Right renal pelvis (tissue), 4 donors: ENCODE data around the gene ANKRD39. TPM values are rescaled to one million over a fixed set of nuclear protein-coding genes. Genes with fewer than 3 reads are reported as not detected.

Experiments
- DNase-seq, 4 donors: peaks; one replicate each; pipeline ENCODE4 v3.0.0-alpha.2; 2013; ENCODE audit warnings: low read depth in 4 of 4, low spot score in 3 of 4, missing footprints in 1 of 4
- polyA plus RNA-seq, 4 donors: library from polyadenylated mRNA; unstranded; fragments of 120-200 nt; gene quantifications; one replicate each; pipeline ENCODE4 v1.2.1, GENCODE V29; 2013; ENCODE audit not compliant: insufficient read length in 4 of 4

The ANKRD39 gene
- polyA plus RNA-seq, 4 donors: 7.5 to 10.4 (median 8.4) TPM

DNA sequence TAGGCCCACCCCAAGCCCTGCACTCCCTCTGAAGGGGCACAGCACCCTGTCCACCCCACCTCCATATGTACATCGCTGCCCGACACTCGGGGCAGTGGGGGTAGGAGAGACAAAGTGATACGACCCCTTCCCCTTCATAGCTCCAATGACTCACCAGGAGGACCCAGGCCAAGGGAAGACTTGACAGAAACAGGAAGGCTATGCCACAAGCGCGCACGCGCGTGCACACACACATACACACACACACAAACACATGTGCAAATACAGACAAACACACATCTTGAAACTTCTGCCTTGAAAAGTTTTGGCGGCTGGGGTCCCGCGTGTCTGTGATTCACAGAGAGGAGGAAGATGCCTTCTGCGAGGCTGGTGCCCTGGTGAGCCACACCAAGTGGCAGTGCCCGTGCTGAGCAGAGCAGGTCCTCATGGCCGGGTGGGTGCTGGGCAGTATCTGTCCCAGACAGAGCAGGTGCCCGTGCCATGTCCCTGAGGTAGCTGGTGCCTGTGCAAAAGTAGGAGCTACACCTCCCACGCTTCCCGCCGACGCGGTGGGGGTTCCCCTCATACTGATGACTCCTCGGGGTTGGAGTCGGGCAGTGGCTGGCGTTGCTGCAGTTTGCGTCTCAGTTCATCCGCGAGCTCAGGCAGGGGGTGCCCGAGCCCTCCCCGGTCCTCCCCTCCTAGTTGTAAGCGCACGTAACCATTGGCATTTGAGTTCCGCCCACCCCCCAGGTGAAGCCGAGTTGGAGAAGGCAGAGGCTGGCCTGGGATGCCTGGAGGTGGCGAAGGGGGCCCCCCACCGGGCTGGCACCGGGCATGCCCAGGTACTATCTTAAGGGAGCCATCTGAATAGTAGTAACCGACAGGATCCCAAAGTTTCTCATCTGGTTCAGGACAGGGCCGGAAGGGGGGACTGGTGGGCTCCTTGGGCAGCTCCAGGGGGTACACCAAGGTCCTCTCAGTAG is 2.5 kb upstream of the ANKRD39 start:
- DNase-seq: no peak

DNA sequence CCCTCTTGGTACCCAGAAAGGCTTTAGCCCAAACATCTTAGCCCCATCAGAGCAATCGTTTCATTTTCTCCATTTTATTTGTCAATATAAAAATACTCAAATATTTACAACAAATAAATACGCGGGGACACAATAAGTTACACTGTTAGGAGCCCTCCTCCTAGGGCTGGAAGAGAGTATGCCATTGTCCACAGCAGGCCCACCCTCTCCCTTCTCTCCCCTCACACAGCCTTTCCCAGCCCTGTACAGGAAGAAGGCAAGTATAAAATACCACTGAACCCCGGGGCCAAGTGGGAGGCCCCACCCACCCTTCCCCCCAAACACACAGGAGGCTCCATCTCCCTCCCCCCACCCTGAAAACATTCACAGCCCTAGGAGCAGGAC is 1.9 kb upstream of the ANKRD39 start:
- no peak for DNase-seq

DNA sequence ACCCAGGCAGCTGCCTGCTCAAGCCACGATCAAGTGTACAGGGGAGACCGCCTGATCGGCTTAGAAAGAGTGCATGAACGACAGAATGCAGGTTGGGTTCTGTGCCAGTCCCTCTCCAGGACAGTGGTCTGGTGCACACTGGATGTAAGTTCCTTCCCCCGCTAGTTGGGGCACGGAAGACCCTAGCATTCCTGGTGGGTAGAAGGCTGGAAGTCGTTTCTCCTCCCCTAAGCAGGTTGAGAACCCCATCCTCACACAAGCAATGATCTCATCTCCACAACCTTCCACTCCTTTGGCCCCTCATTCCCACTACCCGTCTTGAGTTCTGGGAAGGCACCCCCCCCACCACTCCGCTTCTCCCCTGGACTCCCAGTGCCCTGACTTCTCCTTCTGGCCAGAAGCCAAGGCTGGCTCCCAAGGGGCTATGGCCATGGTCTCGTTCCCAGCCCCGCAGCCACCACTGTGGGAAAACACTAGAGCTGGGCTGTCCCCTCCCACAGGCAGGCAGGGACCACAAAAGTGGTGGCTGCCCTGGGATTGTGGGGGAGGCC is 1.4 kb upstream of the ANKRD39 start:
- no peak for DNase-seq

DNA sequence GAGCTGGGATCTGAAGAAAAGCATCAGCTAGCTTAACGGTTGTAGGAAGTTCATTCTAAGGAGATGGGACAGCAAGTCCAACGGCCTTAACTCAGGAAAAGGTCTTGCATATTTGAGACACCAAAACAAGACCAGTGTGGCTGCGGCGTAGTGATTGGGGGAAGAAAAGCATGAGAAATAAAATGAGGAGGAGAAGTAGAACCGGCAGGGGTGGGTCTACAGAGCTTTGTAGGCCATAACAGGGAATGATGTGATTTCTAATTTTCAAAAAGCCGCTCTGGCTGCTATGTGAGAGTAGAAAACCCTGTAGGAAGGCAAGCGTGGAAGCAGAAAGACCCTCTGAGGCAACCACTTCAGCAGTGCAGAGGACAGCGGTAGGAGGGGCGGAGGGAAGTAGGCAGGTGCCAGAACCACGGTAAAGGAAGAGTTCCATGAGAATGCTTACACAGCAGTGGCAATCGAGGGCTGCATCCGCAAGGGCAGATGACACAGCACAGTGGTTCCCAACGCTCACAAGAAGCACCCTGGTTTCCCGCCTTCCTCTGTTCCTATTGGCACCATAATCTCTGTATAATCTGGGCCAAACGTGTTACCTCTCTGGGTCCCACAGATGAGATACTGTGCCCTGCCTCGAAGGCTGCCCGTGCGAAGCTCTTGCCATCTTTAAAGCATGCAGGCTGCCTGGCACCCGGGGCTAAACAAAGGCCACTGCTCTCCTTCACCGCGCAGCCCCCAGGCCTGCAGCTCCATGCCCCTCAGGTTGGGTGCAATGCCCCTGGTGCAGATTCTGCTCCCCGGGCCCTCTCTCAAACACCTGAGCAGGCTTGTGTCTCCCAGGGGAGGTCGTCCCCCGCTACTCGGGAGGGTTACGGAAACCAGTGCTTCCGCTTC is 795 bp downstream of the ANKRD39 start:
- no peak for DNase-seq

DNA sequence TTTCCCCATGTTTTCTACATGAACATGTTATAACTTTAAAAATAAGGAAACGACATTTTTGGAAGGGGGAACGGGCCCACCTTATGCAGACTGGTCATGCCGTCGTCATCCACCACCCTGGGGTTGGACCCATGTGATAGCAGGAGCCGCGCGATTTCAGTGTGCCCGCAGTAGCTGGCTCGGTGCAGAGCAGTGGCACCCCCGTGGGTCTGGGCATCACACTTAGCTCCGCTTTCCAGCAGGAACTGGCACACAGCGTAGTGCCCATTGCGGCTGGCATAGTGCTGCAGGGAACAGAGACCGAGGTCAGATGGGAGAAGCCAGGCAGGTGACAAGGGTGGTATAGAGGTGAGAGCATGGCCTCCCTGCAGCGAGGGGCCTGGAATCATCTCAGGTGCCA is 4.5 kb downstream of the ANKRD39 start:
- DNase-seq: no peak

DNA sequence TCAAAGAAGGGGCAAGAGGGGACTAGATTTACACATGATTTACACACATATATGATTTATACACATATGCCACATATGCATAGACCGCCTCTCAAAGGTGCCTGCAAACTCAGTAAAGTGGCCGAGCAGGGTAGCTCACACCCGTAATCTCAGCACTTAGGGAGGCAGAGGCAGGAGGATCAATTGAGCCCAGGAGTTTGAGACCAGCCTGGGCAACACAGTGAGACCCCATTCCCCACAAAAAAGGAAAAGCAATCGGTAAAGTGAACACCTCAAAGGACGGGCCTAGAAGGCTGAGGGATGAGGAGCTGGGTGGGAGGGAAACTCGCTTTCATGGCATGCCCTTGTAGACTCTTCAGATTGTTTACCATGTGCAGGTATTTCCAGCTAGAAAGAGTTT is 5.1 kb downstream of the ANKRD39 start:
- no peak for DNase-seq

DNA sequence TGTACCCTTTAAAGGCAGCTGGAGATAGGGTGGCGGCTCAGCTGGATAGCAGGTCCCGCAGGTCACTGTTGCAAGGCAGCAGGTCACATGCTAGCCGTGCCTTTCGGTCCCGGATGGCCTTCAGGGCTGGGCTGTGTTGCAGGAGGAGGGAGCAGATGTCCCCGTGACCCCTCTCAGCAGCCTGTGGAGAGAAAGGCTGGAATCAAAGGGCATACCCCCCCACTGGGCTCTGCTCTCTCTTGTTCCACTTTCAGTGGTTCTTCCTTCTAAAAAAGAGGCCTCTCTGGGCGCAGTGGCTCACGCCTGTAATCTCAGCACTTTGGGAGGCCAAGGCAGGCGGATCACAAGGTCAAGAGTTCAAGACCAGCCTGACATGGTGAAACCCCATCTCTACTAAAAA is 9.6 kb downstream of the ANKRD39 start:
- no peak for DNase-seq

- DNase-seq: no peak
Observed at GRCh38 chr2:96847586-96847985, 10.2 kb downstream of the ANKRD39 start.

- no peak for DNase-seq
Observed at GRCh38 chr2:96846825-96847224, 11.0 kb downstream of the ANKRD39 start.

GRCh38 chr2:96844405-96844808 is 13.4 kb downstream of the ANKRD39 start:
- DNase-seq: no peak

GRCh38 chr2:96843538-96844268 is 14.1 kb downstream of the ANKRD39 start, which contains the start of gene ANKRD23:
TSS of gene ANKRD23 (minus strand) at chr2:96844021. CDS start at chr2:96843992, 29 bp downstream.
- DNase-seq: no peak

DNA sequence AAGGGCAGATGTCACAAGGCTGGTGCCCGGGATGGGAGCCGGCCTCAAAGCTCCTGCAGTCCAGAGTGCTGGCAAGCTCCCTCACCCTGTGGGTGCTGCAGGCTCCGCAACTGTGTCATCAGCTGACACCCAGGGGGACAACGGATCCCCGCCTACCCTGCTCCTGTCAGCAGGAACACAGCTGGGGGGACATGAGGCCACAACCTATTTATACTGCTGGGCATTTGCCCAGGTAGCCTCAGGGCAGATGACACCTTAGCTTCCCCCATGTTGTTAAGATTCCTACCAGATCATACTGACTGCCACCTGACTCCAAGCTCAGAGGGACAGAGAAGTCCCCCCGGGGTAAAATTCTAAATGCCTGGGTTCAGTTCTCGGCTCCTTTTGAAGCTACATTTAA is 15.2 kb downstream of the ANKRD39 start:
- DNase-seq: no peak

- DNase-seq: no peak
Observed at GRCh38 chr2:96841701-96842495, 15.9 kb downstream of the ANKRD39 start.

DNA sequence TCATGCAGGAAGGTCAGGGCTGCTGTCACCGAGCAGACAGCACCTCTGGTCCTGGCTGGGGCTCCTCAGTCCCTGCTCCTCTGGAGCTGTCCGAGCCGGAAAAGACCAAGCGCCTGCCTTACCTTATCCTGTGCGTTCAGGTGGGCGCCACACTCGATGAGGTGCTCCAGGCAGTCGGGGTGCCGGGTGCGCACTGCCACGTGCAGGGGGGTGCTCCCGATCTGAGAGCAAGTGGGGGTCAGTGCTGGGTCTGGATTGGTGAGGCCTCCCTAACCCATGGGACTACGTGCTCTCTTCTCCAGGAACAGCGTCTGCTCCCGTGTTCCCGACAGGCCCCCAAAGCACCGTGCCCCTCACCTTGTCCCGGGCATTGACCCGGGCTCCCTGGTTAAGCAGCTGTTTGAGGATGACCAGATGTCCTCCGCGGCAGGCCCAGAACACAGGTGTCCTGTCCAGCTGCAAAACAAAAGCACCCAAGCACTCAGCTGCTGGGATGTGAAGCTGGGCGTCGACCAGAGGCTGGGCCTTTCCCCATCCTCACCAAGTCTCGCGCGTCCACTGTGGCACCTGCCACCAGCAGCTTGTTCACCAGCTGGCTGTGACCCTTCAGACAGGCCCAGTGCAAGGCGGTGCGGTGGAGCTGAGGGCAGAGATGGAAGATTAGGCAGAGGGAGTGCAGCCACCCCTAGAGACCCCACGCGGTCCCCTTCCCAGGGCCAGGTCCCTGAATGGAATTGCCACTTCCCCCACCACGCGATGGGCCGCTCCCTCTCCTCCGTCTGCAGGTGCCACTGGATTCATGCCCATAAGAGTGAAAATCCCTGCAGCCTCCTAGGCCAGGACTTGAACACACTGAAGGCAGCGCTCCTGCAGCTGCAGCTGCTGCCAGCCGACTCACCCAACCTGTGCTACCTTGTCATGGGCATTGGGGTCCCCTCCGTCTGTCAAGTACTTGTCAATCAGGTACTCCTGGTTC is 17.7 kb downstream of the ANKRD39 start:
- DNase-seq: no peak

DNA sequence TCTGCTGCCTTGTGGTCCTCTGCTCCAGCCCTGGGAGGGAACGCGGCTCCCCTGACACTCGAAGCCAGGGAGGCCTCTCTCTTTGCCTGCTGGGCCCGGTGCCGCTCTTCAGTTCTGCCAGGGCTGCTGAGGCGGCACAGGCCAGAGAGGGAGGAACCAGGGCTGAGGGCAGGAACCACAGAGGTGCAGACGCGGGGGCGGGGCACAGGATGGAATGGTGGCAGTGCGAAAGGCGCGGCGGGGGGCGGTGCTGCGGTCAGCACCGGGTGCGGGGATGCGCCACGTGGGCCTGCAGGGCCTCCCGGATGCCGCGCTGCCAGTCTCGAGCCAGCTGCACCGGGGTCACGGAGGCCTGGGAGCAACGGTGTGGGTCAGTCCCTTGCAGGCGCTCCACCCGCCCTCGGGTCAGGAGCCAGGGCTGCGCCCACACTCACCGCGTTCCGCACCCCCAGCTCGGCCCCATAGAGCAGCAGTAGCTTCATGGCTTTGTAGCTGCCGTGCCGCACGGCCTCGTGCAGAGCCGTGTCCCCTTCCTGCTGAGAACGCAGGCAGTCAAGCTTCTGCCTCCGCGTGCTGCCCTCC is 18.4 kb downstream of the ANKRD39 start:
- no peak for DNase-seq

- no peak for DNase-seq
Observed at GRCh38 chr2:96838345-96839292, 19.2 kb downstream of the ANKRD39 start.

GRCh38 chr2:96837575-96837974 is 20.2 kb downstream of the ANKRD39 start:
- DNase-seq: no peak
